ENCODE measurements around the gene FTMT. TPM values are rescaled to one million over a fixed set of nuclear protein-coding genes. Genes with fewer than 3 reads are reported as not detected.

The FTMT gene
- total and polyA plus RNA-seq, 8 donors, result not detected

DNA sequence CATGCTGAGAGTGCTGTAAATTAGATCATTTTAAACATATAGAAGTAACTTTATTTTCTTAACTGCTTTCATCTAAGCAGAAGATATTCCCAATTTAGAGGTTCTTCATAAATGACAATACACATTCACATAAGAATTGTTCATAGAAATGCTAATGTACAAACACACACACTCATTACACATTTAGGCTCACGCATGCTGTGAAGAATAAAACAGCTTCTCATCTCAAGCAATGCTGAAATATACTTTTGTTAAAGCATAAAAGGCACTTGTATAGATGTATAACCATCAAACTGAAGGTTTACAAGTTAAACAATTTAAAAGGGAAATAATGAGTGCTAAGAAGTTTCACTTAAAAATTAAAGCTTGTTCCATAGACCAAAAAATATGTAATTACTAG lies 18.1 kb upstream of the FTMT start:
- intact Hi-C loops (cut with DNase I), result no loop called here
- Histone ChIP-seq H3K36me3 (no peaks in the 10 kb centered on the region), H3K9me3 (peaks cover 0 to 6% of the 10 kb centered on the region in 2 donors), H3K27me3 (no peaks in the 10 kb centered on the region), H3K27ac (no peak overlapping the region), H3K4me3 (no peak overlapping the region), H3K4me1 (no peaks in the 10 kb centered on the region)
- TF ChIP-seq, protein P1, sequence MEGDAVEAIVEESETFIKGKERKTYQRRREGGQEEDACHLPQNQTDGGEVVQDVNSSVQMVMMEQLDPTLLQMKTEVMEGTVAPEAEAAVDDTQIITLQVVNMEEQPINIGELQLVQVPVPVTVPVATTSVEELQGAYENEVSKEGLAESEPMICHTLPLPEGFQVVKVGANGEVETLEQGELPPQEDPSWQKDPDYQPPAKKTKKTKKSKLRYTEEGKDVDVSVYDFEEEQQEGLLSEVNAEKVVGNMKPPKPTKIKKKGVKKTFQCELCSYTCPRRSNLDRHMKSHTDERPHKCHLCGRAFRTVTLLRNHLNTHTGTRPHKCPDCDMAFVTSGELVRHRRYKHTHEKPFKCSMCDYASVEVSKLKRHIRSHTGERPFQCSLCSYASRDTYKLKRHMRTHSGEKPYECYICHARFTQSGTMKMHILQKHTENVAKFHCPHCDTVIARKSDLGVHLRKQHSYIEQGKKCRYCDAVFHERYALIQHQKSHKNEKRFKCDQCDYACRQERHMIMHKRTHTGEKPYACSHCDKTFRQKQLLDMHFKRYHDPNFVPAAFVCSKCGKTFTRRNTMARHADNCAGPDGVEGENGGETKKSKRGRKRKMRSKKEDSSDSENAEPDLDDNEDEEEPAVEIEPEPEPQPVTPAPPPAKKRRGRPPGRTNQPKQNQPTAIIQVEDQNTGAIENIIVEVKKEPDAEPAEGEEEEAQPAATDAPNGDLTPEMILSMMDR (IDR thresholded peaks at IDR 0.05), result no peak
- DNase-seq (no peak), ATAC-seq (no peak)

- ATAC-seq, result no peak
- H3K27ac ChIP-seq, result no peak overlapping the region
- H3K27me3 ChIP-seq, result no peaks in the 10 kb centered on the region
- DNase-seq, result no peak
- H3K4me3 ChIP-seq, result no peak overlapping the region
- intact Hi-C loops (cut with DNase I), result no loop called here
- no peaks in the 10 kb centered on the region for H3K4me1 ChIP-seq
- no peaks in the 10 kb centered on the region for H3K36me3 ChIP-seq
- peaks cover 0 to 2% of the 10 kb centered on the region in 2 donors for H3K9me3 ChIP-seq
- TF ChIP-seq, protein P1 (IDR thresholded peaks at IDR 0.05), result no peak
Observed at GRCh38 chr5:121834021-121834420, 17.7 kb upstream of the FTMT start.

- DNase-seq (no peak), ATAC-seq (no peak)
- Histone ChIP-seq H3K4me3 (no peak overlapping the region), H3K27me3 (no peaks in the 10 kb centered on the region), H3K4me1 (no peaks in the 10 kb centered on the region), H3K36me3 (no peaks in the 10 kb centered on the region), H3K9me3 (no peaks in the 10 kb centered on the region), H3K27ac (no peak overlapping the region)
- intact Hi-C loops (cut with DNase I), result no loop called here
- TF ChIP-seq, protein P1 (IDR thresholded peaks at IDR 0.05), result no peak
Observed at GRCh38 chr5:121841892-121842291, 9.8 kb upstream of the FTMT start.

DNA sequence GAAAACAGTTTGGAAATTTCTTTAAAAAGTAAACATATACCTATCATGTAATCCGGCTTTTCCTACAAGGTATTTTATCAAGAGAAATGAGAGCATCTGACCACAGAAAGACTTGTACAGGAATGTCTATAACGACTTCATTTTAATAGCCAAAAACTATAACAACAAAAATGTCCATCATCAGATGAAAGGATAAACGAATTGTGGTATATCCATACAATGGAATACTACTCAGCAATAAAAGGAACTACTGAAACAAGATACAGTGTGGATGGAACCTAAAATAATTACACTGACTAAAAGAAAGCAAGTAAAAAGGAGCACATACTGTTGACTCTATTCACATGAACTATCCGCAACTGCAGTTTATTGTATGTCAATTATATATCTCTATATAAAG lies 1.4 kb upstream of the FTMT start:
- intact Hi-C loops (cut with DNase I), result no loop called here

GRCh38 chr5:121853850-121854249 lies 2.2 kb downstream of the FTMT start:
- intact Hi-C loops (cut with DNase I), result no loop called here
- Histone ChIP-seq H3K27ac (no peak overlapping the region), H3K27me3 (no peaks in the 10 kb centered on the region), H3K9me3 (peaks cover 0 to 22% of the 10 kb centered on the region in 2 donors), H3K36me3 (no peaks in the 10 kb centered on the region), H3K4me1 (no peaks in the 10 kb centered on the region), H3K4me3 (no peak overlapping the region)
- no peak for DNase-seq
- TF ChIP-seq, protein P1 (IDR thresholded peaks at IDR 0.05), result no peak
- no peak for ATAC-seq

More for the DNA sequence above, 1.4 kb upstream of the FTMT start:
- ATAC-seq, result no peak
- Histone ChIP-seq H3K27ac (no peak overlapping the region), H3K4me3 (no peak overlapping the region), H3K36me3 (no peaks in the 10 kb centered on the region), H3K4me1 (no peaks in the 10 kb centered on the region), H3K27me3 (no peaks in the 10 kb centered on the region), H3K9me3 (peaks cover 0 to 22% of the 10 kb centered on the region in 2 donors)
- no peak for DNase-seq
- TF ChIP-seq, protein P1 (IDR thresholded peaks at IDR 0.05), result no peak
